Colonic mucosa (tissue), 4 donors: Measurements from ENCODE around the gene PDE2A. TPM values are rescaled to one million over a fixed set of nuclear protein-coding genes. Genes with fewer than 3 reads are reported as not detected.
"Not testable (repeated sequence)": the region's sequence is repeated elsewhere in the genome, so short reads cannot be mapped to it uniquely, and the experiment has no call there.

Experiments used
- DNase-seq: peaks from one replicate; pipeline ENCODE4 v3.0.0-alpha.2; 2020
- H3K27ac ChIP-seq: fragments of 200-600 bp; one replicate; pipeline ENCODE4 v1.8.0; 2021
- H3K27me3 ChIP-seq: fragments of 200-600 bp; one replicate; pipeline ENCODE4 v1.8.0; 2021
- H3K36me3 ChIP-seq: fragments of 200-600 bp; one replicate; pipeline ENCODE4 v1.8.0; 2021
- H3K4me1 ChIP-seq: fragments of 200-600 bp; one replicate; pipeline ENCODE4 v1.8.0; 2021; ENCODE audit warnings: mild to moderate bottlenecking
- H3K4me3 ChIP-seq: fragments of 200-600 bp; one replicate; pipeline ENCODE4 v1.8.0; 2021
- H3K9ac ChIP-seq, 2 donors: one replicate each; pipeline ENCODE4 v1.7.0; 2013; ENCODE audit warnings: control low read depth in 2 of 2, low read depth in 2 of 2, low read length in 2 of 2
- H3K9me3 ChIP-seq: fragments of 200-600 bp; one replicate; pipeline ENCODE4 v1.8.0; 2021
- intact Hi-C: fragments of 100-400 bp; cut with DNase I; formaldehyde crosslinking; loops from one replicate; pipeline ENCODE4 v1.14.1; 2022
- total RNA-seq, 2 donors: library from RNA; stranded (reverse); fragmentation: NEBNext Ultra II Directional in 1 of 2; extraction: Animal tissue kit (Norgen Biotek cat#: 25700) in 1 of 2; gene quantifications; one replicate each; pipeline ENCODE4 v1.2.1, GENCODE V29; 2021
- TF ChIP-seq, protein P1 (sequence below): fragments of 200-600 bp; IDR thresholded peaks from one replicate; pipeline ENCODE4 v1.8.0; 2022; ENCODE audit warnings: antibody characterized with exemption, mild to moderate bottlenecking
- donor health status: healthy.
- donor health status: DM: no; HTN: no; CAD: no.
- donor health status: DM: no; HTN: no; CAD: no.

The PDE2A gene
- total RNA-seq, 2 donors from 2014 or later, result 5.6 to 8.9 TPM

DNA sequence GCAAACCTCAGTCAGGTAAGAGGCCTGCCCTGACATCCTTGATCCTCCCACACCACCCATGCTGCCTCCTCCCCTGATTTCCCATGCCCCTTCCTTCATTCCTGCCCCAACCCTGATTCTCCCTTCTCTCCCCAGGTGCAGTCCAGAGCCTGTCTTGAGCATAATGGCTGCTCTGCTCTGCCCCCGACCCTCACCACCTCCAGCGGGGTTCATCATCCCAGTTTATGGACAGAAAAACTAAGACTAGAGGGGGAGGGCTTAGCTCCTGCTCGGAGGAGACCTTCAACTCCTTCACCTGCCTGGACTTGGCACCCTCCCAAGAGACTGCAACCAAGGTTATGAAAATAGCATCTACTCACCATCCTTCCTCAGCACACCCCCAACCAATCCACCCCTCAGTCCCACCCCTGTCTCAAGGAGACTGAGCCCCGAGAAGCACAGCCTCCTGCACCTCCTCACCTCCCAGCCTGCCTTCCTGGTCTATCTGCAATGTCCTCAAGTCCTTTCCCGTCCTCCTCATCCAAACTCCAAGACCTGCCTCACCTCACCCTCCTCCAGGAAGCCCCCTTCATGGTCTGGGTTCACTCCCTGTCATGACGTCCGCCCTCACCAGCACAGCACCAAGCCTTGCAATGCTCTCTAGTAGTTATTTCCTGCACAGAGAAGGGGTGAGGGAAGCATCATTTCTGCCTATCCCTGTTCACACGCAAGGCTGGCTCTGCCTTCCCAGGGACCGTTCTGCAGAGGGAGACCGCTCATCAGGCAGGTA lies 103.1 kb downstream of the PDE2A start:
- H3K9ac ChIP-seq, result no peak overlapping the region
- H3K9me3 ChIP-seq, result no peaks in the 10 kb centered on the region
- H3K27ac ChIP-seq, result no peak overlapping the region
- no peaks in the 10 kb centered on the region for H3K4me1 ChIP-seq
- no peak for DNase-seq
- no peaks in the 10 kb centered on the region for H3K36me3 ChIP-seq
- intact Hi-C loops, result loop anchor here (5.0 kb wide), 1 partner anchor 89 kb away; no protein-coding TSS in a partner anchor
- H3K27me3 ChIP-seq, result no peaks in the 10 kb centered on the region
- H3K4me3 ChIP-seq, result no peak overlapping the region
- TF ChIP-seq, protein P1, sequence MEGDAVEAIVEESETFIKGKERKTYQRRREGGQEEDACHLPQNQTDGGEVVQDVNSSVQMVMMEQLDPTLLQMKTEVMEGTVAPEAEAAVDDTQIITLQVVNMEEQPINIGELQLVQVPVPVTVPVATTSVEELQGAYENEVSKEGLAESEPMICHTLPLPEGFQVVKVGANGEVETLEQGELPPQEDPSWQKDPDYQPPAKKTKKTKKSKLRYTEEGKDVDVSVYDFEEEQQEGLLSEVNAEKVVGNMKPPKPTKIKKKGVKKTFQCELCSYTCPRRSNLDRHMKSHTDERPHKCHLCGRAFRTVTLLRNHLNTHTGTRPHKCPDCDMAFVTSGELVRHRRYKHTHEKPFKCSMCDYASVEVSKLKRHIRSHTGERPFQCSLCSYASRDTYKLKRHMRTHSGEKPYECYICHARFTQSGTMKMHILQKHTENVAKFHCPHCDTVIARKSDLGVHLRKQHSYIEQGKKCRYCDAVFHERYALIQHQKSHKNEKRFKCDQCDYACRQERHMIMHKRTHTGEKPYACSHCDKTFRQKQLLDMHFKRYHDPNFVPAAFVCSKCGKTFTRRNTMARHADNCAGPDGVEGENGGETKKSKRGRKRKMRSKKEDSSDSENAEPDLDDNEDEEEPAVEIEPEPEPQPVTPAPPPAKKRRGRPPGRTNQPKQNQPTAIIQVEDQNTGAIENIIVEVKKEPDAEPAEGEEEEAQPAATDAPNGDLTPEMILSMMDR, result no peak

DNA sequence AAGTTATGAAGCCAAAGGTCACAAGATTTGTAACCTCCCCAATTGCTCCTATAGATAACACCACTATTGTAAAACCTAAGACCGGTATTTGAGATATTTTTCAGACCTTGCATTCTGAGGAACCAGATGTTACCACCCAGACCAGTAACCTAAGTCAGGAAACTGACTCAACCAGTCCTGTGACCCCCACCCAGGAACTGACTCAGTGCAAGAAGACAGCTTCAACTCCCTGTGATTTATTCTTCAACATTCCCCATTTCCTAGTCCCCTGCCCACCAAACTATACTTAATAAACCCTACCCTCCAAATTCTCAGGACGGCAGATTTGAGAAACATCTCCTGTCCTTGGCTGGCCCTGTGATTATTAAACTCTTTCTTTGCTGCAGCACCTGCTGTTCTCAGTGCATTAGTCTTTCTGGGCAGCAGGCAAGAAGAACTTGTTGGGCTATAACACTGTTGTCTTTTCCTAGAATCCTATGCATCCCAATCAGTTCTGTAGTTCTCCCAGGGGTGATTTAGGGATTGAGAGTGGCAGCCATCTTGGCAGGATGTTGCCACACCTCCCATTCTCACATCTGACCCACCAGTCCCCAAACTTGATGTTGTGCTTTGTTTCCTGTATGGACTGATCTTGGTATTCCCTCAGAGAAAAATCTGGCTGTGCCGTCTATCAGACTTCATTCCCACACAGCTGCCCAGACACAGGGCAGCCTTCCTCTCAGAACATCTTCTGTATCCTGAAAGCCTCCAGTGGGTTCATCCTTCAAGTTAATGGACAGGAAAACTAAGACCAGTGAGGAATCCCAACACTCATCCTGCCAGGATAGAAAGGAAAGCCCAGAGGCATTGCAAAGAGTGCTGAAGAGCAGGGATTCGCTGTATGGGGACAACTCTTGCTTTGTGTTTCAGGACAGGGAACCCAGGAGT lies 104.0 kb downstream of the PDE2A start:
- no peak overlapping the region for H3K27ac ChIP-seq
- H3K4me3 ChIP-seq, result no peak overlapping the region
- no peaks in the 10 kb centered on the region for H3K27me3 ChIP-seq
- H3K4me1 ChIP-seq, result no peaks in the 10 kb centered on the region
- no peaks in the 10 kb centered on the region for H3K36me3 ChIP-seq
- intact Hi-C loops, result loop anchor here (5.0 kb wide), 1 partner anchor 88 kb away; no protein-coding TSS in a partner anchor
- H3K9ac ChIP-seq, result no peak overlapping the region
- TF ChIP-seq, protein P1, result no peak
- H3K9me3 ChIP-seq, result no peaks in the 10 kb centered on the region
- no peak for DNase-seq

DNA sequence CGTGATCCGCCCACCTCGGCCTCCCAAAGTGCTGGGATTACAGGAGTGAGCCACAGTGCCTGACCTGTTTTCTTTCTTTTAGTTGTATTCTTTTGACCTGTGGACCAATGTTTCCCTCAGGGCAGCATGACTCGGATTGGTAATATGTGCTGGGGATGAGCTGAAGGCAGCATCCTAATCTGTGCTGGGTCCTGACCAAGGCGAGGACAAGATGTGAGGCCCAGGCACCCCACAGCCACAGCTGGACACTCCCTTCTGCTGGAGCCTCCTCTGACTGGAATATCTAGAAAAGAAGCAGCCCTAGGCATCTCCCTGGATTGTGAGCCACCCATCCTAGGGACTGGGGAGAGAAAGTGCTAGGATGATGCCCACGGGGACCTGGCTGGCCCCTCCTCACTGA lies 105.4 kb downstream of the PDE2A start:
- TF ChIP-seq, protein P1, result no peak
- H3K9ac ChIP-seq, result no peak overlapping the region
- DNase-seq, result no peak
- intact Hi-C loops, result no loop called here
- H3K27ac ChIP-seq, result no peak overlapping the region
- H3K9me3 ChIP-seq, result no peaks in the 10 kb centered on the region
- no peak overlapping the region for H3K4me3 ChIP-seq
- H3K36me3 ChIP-seq, result no peaks in the 10 kb centered on the region
- H3K27me3 ChIP-seq, result no peaks in the 10 kb centered on the region
- H3K4me1 ChIP-seq, result no peaks in the 10 kb centered on the region

DNA sequence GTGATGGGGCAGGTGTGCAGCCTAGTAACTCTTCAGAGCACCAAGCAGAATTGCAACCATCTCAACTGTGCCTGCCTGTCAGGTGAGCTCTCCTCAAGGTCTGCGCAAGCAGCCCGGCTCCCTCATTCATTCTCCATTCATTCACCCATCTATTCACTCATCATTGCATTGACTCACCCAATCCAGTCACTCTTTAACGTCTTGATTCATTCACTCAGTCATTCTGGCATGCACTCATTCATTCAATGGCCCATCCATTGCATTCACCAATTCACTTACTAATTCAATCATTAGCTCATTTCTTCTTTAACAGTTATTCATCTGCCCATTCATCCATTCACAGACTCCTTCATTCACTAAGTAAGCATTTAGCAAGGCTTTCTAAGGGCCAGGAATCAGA lies 111.8 kb downstream of the PDE2A start:
- H3K9me3 ChIP-seq, result no peaks in the 10 kb centered on the region
- H3K27ac ChIP-seq, result no peak overlapping the region
- TF ChIP-seq, protein P1, result no peak
- H3K9ac ChIP-seq, result no peak overlapping the region
- no peaks in the 10 kb centered on the region for H3K27me3 ChIP-seq
- intact Hi-C loops, result no loop called here
- no peaks in the 10 kb centered on the region for H3K4me1 ChIP-seq
- DNase-seq, result no peak
- no peak overlapping the region for H3K4me3 ChIP-seq
- no peaks in the 10 kb centered on the region for H3K36me3 ChIP-seq

DNA sequence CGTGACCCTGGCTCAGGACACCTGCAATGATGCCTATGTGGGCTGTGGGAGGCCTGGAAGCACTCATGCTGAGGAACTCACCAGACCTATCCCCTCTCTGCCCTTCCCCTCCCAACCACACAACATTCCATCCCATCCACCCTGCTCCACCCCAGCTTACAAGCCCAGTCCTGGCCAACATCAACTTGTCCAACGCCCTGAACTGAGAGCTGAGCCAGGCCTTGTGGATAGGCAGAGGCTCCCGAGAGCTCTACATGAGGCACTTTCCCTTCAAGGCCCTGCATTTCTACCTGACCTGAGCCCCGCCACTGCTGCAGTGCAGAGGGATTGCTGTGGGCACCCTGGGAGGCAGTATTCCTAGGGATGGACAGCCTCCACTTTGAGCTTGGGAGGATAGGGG lies 112.4 kb downstream of the PDE2A start:
- no peaks in the 10 kb centered on the region for H3K27me3 ChIP-seq
- H3K9ac ChIP-seq, result no peak overlapping the region
- no peak overlapping the region for H3K4me3 ChIP-seq
- H3K36me3 ChIP-seq, result no peaks in the 10 kb centered on the region
- H3K4me1 ChIP-seq, result no peaks in the 10 kb centered on the region
- TF ChIP-seq, protein P1, result no peak
- intact Hi-C loops, result no loop called here
- no peak overlapping the region for H3K27ac ChIP-seq
- DNase-seq, result no peak
- H3K9me3 ChIP-seq, result no peaks in the 10 kb centered on the region

DNA sequence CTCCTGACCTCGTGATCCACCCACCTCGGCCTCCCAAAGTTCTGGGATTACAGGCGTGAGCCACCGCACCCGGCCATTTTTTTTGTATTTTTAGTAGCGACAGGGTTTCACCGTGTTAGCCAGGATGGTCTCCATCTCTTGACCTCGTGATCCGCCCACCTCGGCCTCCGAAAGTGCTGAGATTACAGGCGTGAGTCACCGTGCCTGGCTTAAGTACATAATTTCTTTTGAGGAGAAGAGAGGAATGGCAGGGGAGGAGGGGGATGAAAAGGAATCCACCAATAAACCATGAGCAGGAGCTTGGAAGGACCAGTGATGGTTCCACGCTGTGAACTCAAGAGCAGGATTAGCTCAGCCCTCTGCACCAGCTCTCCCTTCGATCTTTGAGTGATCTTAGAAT lies 113.4 kb downstream of the PDE2A start:
- H3K4me1 ChIP-seq, intact Hi-C loops, DNase-seq, H3K27ac ChIP-seq, H3K27me3 ChIP-seq, H3K9me3 ChIP-seq, H3K36me3 ChIP-seq, H3K4me3 ChIP-seq, H3K9ac ChIP-seq: not testable (repeated sequence)
